Stimulated activated CD8-positive, alpha-beta memory T cell treated with anti-CD3 and anti-CD28 coated beads, Interleukin-7, amount 100 ng/mL, for 1 hour (primary cell): ENCODE results near the gene CERS1.
"Not testable (repeated sequence)": the region's sequence is repeated elsewhere in the genome, so short reads cannot be mapped to it uniquely, and the experiment has no call there.

Experiments used
- DNase-seq, 2 donors: peaks; one replicate each; pipeline ENCODE4 v3.0.0-alpha.2; 2020; ENCODE audit warnings: low read depth in 2 of 2

CERS1 gene

DNA sequence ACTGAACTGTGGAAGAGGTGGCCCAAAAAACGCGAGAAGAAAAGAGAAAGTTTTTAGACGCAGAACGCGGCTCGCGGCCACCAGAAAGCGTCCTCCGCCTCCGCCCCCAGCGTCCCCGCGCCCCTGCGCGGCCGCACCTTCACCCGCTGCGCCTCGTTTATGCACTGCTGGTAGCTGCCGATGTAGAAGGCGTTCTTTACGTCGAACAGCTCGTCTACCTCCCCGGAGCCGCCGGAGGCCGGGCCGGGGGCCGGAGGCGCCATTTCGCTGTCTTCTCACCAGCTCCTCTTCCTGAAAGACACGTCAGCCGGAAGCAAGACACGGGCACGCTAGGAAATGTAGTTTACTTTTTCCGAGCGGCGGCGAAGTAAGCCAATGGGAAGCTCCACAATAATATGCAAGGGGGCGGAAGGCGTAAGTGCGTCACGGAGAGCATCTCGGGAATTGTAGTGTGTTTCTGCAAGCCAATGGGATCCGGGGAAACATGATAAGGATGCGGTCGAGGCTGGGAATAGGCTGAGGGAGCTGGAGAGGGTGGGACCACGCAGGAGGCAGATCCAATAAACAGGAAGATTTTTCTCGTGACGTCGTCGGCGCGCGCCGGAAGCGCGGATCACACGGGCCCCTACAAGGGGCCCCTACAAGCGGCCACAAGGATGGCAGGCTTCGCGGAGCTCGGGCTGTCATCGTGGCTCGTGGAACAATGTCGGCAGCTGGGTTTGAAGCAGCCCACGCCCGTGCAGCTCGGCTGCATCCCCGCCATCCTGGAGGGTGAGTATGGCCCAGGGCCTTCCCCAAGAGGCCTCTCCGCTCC, 23.3 kb upstream of the CERS1 start, which contains the start of the genes COPE and DDX49:
COPE (minus strand) TSS at position 302 of the 814 bp plus-strand sequence; CDS start at position 263, 39 bp downstream.
DDX49 (plus strand) TSS at position 630 of the 814 bp plus-strand sequence; CDS start at position 657, 27 bp downstream.
- peak; percentile 96 for DNase-seq

DNA sequence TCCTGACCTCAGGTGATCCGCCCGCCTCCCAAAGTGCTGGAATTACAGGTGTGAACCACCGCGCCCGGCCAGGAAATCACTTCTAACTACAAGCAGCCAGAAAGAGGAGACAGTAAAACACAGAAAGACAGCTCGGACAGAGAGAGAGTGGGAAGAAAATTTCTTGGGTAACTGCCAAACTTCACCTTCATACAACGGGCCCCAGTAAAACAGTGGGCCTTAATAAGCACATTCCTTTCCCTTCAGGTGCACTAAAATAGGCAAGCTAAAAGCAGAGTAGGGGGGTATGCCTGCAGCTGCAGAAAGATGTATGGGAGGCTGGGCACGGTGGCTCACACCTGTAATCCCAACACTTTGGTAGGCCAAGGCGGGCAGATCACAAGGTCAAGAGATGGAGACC, 21.6 kb upstream of the CERS1 start:
- DNase-seq = not testable (repeated sequence)

DNA sequence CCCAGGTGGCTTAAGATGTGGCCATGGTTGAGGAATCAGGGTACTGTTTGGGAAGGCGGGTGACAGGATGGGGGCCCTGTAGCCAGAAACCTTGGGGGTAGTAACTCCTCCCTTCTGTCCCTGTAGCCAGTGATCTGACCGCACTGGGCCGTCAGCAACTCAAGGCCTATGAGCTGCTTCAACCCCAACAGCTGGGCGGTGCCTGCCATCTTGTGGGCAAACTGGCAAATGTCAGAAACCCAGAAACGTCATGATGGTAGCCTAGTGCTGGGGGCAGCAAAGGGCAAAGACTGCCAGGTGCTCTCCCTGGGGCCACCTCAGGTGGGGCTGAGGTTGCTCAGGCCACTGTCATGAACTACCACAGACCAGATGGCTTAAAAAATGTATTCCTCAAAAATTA, 19.7 kb upstream of the CERS1 start:
- DNase-seq = no peak

DNA sequence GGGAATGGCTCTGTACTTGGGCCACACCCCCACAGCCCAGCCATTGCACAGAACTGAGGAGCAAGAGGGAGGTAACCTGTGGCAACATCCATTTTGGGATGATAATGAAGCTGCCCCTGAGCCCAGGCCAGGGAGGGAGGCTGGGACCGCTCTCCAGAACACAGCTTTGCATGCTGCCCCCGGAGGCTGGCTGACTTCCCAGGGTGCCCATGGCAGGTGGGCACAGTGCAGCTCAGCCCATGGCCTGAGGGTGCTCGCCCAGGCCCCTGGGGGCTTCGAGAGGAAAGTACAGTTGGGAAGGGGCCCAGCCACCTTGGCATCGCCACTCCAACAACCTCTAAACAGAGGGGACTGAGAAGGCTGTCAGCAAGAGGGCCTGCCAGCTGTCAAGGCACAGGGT, 17.5 kb upstream of the CERS1 start:
- no peak for DNase-seq

DNA sequence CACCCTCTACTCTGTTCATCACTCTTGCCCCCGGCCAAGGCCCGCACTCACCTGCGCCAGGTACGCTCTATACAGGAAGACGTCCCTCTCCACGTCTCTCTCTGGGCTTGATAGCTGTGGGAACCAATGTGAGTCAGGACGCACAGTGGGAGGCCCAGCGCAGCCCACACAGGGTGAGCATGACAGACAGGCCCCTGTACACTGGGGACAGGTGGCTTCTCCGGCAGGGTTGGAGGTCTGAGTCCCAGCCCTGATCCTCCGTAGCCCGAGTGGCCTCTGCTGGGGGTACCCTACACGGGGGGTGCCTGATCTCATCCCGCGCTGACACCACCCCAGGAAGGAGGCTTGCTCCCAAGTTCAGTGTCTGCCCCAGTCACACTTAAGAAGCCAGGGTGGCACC, 17.0 kb upstream of the CERS1 start:
- no peak for DNase-seq

DNA sequence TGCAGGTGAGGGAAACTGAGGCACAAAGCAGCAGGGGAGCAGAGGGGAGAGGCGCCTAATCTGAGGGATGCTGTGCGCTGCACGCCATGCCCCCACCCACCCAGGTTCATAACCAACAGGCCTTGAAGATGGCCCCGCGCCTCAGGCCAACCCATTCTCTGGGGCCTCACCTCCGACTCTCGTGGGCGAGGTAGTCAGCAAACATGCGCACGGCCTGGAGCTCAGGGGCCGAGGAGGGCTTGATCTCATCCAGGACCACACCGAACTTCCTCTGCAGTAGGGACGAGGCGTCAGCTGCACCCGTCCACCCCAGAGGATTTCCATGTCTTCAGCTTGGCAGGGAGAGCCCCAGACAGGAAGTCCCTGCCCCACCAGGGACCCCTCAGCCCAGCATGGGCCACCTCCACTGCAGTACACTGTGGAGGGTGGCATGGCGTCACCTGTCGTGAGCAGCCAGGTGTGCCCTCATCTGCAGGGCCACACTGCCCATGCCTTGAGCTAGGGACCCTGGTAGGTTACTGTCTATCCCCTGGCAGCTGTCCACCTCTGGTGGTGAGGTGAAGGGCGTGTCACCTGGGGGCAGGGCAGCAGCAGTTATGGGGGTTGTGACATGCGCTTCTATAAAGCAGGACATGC, 15.0 kb upstream of the CERS1 start:
- DNase-seq = no peak

DNA sequence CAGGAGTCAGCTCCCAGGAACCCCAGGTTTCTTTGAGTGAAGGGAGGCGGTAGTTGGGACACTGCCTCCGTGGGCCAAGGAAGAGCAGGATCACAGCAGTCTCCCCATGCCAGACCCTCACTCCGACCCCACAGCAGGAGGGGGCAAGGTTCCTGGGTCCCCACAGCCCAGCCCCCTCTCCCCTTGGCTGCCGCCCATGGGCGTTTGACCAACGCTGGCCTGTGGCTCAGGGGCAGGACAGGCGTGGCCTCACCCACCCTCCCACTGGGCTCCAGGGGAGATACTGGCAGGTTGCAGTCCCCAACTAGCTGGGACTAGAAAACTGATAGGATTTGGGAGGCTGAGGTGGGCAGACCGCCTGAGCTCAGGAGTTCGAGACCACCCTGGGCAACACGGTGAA, 14.1 kb upstream of the CERS1 start:
- no peak for DNase-seq

DNA sequence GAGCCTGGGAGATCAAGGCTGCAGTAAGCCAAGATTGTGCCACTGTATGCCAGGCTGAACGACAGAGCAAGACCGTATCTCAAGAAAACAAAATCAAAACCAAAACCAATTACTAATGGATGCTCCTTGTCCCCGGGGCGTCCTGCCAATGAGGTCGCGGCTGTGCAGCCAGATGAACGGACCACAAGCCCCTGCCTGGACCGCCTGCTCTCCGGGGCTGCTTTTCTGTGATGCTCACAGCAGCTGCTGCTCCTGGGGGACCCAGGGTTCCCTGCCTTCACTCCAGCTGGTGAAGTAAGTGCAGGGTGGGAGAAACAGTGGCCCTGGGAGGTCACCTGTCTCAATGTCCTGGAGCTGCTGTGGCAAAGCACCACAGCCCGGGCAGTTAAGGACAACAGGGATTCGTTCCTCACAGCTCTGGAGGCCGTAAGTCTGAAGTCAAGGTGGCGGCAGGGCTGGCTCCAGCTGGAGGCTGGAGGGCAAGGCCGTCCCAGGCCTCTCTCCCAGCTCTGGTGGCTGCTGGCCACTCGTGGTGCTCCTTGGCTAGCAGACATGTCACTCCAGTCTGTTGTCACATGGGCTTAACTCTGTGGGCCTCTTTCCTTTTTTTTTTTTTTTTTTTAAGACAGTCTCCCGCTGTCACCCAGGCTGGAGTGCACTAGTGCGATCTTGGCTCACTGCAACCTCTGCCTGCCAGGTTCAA, 13.1 kb upstream of the CERS1 start:
- DNase-seq = no peak

DNA sequence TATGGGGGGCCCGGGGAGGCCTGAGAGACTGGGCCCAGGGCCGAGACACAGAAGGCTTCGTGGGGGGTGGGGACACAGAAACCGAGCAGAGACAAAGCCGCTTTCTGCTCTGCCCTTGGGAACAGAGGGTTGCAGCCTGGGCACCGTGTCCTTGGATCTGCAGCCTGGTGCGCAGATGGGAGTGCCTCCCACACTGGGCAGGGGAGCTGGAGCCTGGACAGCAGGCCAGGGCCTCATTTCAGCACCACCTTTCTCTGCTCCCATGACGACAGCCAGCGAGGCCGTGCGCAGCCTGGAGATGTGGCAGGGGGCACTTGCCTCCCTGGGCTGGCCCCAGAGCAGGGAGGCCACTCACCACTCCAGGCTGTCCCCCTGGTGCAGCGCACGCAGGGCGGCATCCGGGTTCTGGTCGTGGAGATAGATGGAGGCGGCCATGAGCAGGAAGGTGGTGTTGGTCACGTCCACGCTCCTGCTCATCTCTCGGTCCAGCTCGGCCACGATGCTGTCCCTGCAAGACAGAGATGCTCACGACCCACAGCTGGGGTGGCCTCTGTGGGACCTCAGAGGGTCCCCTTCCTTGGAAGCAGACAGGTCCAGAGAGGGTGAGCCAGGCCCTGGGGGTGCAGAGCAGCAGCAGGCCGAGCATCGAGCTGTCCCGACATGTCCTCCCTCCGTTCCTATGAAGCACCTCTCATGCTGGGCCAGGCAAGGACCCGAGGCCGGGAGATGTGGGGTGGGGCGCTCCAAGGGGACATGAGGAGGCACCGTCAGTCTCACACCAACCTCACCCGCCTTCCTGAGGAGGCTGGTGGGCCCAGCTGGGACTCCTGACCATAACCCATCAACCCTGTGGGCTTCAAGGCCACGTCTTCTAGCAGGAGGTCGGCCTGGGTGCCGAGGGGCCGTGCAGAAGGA, 10.9 kb upstream of the CERS1 start:
- no peak for DNase-seq

DNA sequence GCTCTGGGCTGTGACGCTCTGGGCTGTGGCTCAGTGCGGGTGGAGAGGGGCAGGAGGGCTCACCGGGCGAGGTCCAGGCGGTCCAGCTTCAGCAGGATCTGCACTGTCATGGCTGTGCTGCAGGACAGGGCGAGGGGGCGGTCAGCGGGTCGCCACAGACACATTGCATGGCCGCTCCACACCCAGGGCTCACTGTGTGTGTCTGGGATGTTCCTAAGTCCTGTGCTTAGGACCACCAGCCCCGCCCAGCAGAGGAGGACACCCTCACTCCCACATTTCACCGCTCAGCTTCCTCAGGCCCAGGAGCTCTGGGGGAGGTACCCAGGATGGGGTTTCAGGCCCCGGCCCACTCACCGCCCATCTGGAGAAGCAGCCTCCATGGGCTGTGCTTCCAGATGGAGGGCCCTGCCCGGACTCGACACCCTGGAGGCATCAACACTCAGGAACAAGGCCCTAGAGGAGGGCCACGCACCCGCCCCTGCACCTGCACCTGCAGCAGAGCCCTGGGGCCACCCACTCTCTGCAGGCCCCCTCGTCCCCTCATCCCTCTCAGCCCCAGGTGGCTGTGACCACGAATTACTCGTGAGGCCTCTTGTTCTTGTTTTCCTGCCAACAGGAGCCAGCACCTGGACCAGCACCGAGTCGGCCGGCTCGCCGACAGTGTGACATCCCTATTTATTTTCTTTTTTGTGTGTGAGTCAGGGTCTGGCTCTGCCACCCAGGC, 9.7 kb upstream of the CERS1 start:
- no peak for DNase-seq

DNA sequence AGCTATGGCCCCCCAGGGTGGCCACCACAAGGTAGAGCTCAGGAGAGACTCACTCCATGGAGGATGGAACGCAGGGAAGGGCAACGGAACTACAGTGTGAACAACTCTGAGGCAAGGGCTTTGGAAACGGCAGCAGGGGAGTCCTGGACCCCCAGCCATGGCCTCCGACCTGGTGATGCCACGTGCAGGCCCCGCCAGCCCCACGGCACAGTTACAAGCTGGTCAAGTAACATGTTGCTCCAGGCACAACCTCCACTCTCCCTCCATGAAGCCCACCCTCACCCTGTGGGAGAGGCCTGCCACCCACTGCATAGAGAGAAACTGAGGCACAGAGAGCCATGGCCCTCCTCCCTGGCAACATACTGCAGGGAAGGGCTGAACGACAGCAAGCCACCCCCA, 9.1 kb upstream of the CERS1 start:
- no peak for DNase-seq

DNA sequence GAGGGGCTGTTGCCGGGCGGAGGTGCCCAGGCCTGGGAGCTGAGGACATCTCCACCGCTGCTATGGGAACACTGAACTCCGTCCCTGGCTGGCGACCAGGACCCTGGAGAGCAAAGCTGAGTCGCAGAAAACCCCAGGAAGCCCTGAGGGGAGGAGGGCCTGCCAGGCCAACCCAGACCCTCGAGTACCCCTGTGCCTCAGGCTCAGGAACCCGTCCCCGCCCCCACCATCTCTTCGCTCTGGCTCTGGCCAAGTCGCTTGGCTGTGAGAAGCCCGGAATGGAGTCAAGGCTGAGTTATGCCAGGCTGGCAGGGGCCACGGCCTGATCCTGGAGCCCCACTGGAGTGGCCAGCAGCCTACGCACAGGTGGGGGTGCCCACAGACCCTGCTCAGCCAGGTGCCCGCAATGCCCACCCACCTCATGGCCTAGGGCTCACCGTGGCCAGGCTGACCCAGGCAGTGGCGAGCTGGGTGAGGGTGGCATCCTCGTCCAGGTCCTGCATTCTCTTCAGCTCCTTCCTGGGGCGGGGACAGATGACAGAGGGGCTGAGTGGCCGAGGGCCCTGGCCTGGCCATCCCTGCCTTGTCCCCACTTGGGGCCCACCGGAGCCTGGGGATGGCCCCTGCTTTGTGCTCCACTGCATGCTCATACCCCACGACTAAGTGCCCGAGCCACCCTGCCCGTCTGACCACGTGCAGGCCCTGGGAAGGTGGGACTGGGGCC, 8.5 kb upstream of the CERS1 start:
- no peak for DNase-seq

DNA sequence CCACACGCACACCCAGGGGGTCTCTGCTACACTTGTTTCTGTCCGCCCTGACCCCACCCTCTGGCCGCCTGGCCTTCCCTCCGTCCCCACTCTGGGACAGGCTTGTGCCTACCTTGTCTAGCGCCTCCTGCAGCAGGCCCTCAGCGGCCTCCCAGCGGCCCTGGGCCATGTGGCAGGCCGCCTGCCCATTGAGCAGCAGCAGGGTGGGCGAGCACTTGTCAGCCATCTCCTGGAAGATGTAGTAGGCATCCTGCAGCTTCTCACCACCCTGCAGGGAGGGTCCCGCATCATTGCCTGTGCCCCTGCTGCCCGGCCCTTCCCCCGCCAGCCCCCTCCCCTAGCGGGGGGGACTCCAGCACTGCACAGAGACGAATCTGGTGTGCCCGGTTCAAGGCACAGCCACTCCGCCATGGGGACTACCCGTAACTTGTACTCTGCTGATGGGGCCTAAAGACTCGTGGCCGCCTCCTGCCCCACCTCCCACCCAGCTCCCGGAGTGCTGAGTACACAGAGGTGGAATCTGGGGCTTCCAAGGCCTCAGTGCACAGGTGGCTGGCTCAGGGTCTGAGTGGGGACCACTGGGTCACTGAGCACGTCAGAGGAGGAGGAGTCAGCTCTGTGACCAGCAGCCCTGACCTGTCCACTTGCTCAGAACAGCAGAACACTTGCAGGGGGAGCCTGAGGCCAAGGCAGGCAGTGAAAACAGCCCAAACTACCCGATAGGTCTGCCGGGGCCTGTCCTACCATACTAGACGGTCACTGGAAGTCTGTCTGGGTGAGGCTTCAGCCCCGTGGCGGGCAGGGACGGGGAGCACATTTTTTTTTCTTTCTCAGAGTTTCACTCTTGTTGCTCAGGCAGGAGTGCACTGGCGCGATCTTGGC, 7.4 kb upstream of the CERS1 start:
- no peak for DNase-seq

DNA sequence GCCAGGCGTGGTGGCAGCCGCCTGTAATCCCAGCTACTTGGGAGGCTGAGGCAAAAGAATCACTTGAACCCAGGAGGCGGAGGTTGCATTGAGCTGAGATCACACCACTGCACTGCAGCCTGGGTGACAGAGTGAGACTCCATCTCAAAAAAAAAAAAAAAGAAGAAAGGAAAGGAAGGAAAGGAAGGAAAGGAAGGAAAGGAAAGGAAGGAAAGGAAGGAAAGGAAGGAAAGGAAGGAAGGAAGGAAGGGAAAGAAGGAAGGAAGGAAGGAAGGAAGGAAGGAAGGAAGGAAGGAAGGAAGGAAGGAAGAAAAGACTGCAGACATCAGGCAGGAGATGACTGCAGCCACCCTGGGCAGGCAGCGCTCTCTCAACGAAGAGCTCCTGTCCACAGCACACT, 6.6 kb upstream of the CERS1 start:
- not testable (repeated sequence) for DNase-seq

DNA sequence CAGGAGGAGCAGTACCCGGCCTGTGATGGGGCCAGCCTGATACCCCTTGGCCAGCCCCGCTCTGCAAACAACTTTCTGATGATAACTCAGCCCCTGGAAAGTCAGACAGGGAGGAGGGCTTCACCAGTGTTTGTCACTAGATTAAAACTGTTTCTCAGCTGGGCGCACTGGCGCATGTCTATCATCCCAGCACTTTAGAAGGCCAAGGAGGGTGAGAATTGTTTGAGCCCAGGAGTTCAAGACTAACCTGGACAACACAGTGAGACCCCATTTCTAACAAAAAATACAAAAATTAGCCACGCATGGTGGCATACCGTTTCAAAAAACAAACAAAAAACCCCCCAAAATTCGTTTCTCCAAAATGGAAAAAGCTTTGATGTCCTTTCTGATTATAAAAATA, 5.5 kb upstream of the CERS1 start:
- no peak for DNase-seq

DNA sequence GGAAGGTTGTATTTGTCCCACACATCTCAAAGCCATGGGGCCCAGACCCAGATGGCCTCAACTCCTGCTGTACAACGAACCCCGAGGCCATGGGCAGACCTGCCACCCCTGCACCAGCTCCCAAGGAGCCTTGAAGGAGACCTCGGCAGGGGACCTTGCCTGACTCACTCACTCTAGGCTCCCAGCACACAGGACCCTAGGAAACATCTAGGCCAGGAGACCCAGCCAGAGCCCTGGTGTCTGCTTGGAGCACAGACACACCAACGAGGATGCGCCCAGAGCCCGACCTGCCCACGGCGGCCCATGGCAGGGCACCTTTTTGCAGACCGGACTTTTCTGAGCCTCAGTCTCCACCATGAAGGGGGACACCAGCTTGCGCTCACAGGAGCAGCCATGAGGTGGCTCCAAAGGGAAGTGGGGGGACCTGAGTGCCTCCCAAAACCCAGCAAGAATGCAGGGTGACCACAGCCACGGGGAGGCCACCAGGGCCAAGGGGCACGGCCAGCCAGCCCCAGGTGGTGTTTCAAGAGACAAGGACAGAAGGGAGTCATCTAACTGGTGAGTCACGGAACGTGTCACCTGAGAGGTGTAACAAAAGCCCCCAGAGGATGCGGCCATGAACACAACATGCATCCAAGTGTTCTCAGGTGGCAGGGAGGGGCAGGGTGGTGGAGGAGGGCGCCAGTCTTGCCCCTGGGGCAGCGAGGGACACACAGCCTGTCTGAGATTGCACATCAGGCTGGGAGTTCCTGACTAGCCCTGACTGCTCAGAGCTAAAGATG, 4.9 kb upstream of the CERS1 start:
- no peak for DNase-seq

DNA sequence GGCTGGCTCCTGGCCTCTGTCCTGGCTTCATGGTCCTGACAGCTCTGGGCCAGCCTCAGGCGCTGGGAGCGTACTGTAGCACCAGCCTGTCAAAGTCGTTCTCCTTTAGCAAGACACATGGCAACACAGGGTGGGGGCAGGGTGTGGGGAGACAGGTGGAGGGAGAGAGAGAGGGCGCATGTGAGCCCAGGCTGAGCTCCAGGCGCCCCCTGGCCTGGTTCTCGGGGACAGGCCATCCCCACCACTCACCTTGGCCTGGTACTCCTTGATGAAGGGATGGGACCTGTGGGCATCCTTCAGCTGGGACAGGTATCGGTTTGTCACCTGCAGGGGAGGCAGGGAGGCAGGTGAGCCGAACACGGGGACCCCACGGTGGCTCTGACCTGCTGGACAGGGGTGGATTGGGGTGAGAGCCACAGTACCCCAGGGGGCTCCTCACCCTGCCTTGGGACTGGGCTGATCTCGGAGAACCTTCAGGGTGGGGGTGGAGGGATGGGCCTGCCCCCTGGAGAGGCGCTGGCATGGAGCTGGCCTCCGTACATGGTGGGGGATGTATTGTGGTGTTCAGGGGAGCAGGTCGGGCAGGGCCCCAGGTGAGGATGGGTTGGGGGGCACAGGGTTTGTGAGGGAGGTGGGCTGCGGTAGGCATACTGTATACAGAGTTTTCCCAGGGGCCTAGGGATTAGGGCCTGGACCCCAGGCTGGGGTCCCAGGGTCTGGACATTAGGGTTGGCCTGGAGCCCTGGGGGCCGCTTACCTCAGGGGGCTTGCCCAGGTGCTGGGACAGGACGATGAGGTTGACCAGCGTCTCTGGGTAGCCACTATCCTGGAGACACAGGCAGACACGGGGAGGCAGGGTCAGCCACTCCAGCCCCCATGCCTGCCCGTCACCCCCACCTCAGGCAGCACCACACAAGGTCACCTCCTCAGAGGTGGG, 3.9 kb upstream of the CERS1 start:
- DNase-seq = no peak
